Esophagus muscularis mucosa (tissue), 4 donors: Measurements from ENCODE around the gene CASTOR2. TPM values are rescaled to one million over a fixed set of nuclear protein-coding genes. Genes with fewer than 3 reads are reported as not detected.

Experiments used
- DNase-seq: peaks from one replicate; pipeline ENCODE4 v3.0.0-alpha.2; 2017; ENCODE audit errors: extremely low spot score
- H3K27ac ChIP-seq, 4 donors: fragments of 200-600 bp; sonication (generic); replicated peaks in 1 of 4; 1 replicate in 3 of 4; 2 replicates in 1 of 4; pipeline ENCODE4 v1.5.1; 2016 to 2019; ENCODE audit warnings: mild to moderate bottlenecking in 1 of 4
- H3K27me3 ChIP-seq, 4 donors: fragments of 200-600 bp; sonication (generic); one replicate each; pipeline versions ENCODE4 v1.5.1 to v1.6.0; 2016 to 2019
- H3K36me3 ChIP-seq, 4 donors: fragments of 200-600 bp; sonication (generic); one replicate each; pipeline ENCODE4 v1.5.1; 2016 to 2019
- H3K4me1 ChIP-seq, 4 donors: fragments of 200-600 bp; sonication (generic); one replicate each; pipeline ENCODE4 v1.5.1; 2016 to 2019
- H3K4me3 ChIP-seq, 4 donors: fragments of 200-600 bp; sonication (generic); 1 replicate in 2 of 4; 2 replicates in 2 of 4; pipeline ENCODE4 v1.5.1; 2016 to 2019; ENCODE audit warnings: mild to moderate bottlenecking in 4 of 4, moderate library complexity in 1 of 4
- H3K9me3 ChIP-seq, 4 donors: fragments of 200-600 bp; sonication (generic); 1 replicate in 3 of 4; 2 replicates in 1 of 4; pipeline ENCODE4 v1.5.1; 2016 to 2019
- CTCF ChIP-seq, 3 experiments: fragments of 200-600 bp in 2 of 3; fragments of 450-650 bp in 1 of 3; sonication (generic) in 2 of 3; IDR thresholded peaks; one replicate each; pipeline ENCODE4 v1.5.1; 2017 to 2019; ENCODE audit warnings: antibody characterized with exemption in 3 of 3, mild to moderate bottlenecking in 2 of 3, moderate library complexity in 1 of 3
- EP300 ChIP-seq: sonication (generic); formaldehyde crosslinking; IDR thresholded peaks from one replicate; pipeline ENCODE4 v1.6.1; 2017; ENCODE audit warnings: antibody characterized with exemption
- POLR2A ChIP-seq: fragments of 450-650 bp; IDR thresholded peaks from one replicate; pipeline ENCODE4 v1.6.1; 2017; ENCODE audit warnings: antibody characterized with exemption, moderate library complexity, mild to moderate bottlenecking, low read depth
- POLR2AphosphoS5 ChIP-seq, 2 donors: sonication (generic); formaldehyde crosslinking; IDR thresholded peaks; one replicate each; pipeline ENCODE4 v1.6.1; 2017; ENCODE audit warnings: antibody characterized with exemption in 2 of 2
- WGBS: methylation state at CpG from one replicate; pipeline ENCODE4 v1.1.5; 2018; 5-methylcytosine and 5-hydroxymethylcytosine counted together
- intact Hi-C: fragments of 100-400 bp; cut with DNase I; formaldehyde crosslinking; loops from one replicate; pipeline ENCODE4 v1.15.1; 2023
- total RNA-seq, 4 donors: library from RNA; depleted of rRNA; stranded (reverse); fragments of >200 nt; gene quantifications; one replicate each; pipeline versions ENCODE4 v1.1.0 to v1.2.1, GENCODE V29; 2016

The CASTOR2 gene
- total RNA-seq, 4 donors from 2014 or later, result 10.8 to 41.5 (median 27.3) TPM

- H3K4me1 ChIP-seq, result peaks cover 8 to 27% (median 23%) of the 10 kb centered on the region in 4 donors
- no peak overlapping the region for H3K4me3 ChIP-seq
- H3K27me3 ChIP-seq, result no peaks in the 10 kb centered on the region
- no peak overlapping the region for H3K27ac ChIP-seq
- TF ChIP-seq POLR2AphosphoS5 (IDR thresholded peaks at IDR 0.05), result no peak
- no peak for TF ChIP-seq EP300
- no peak for TF ChIP-seq CTCF (IDR thresholded peaks at IDR 0.05)
- TF ChIP-seq POLR2A, result no peak
- DNase-seq, result no peak
- 91% methylated on average over 12 of the region's 12 CpGs for WGBS
- H3K36me3 ChIP-seq, result peaks cover 24 to 86% (median 70%) of the 10 kb centered on the region in 4 donors
- intact Hi-C loops, result no loop called here
- H3K9me3 ChIP-seq, result no peaks in the 10 kb centered on the region
Observed at GRCh38 chr7:75050501-75050900, 86.0 kb downstream of the CASTOR2 start.

GRCh38 chr7:75054744-75055143, 90.2 kb downstream of the CASTOR2 start:
- TF ChIP-seq CTCF (IDR thresholded peaks at IDR 0.05) (no peak), POLR2AphosphoS5 (IDR thresholded peaks at IDR 0.05) (no peak), EP300 (no peak), POLR2A (no peak)
- no peaks in the 10 kb centered on the region for H3K9me3 ChIP-seq
- H3K27ac ChIP-seq, result peak overlapping the region; percentile 61 to 78 (median 70)
- peaks cover 41 to 96% (median 86%) of the 10 kb centered on the region in 4 donors for H3K36me3 ChIP-seq
- no peaks in the 10 kb centered on the region for H3K27me3 ChIP-seq
- H3K4me3 ChIP-seq, result no peak overlapping the region
- no peak for DNase-seq
- WGBS, result 51% methylated on average over 3 of the region's 3 CpGs
- intact Hi-C loops, result no loop called here
- H3K4me1 ChIP-seq, result peaks cover 17 to 35% (median 31%) of the 10 kb centered on the region in 4 donors

- TF ChIP-seq CTCF (IDR thresholded peaks at IDR 0.05) (no peak), EP300 (no peak), POLR2A (no peak), POLR2AphosphoS5 (IDR thresholded peaks at IDR 0.05) (no peak)
- peaks cover 17 to 35% (median 31%) of the 10 kb centered on the region in 4 donors for H3K4me1 ChIP-seq
- WGBS, result 93% methylated on average over 8 of the region's 9 CpGs
- H3K9me3 ChIP-seq, result no peaks in the 10 kb centered on the region
- no peak for DNase-seq
- H3K27me3 ChIP-seq, result no peaks in the 10 kb centered on the region
- no peak overlapping the region for H3K4me3 ChIP-seq
- peaks cover 45 to 96% (median 86%) of the 10 kb centered on the region in 4 donors for H3K36me3 ChIP-seq
- H3K27ac ChIP-seq, result peak overlapping the region; percentile 61 to 78 (median 70)
- intact Hi-C loops, result no loop called here
Observed at GRCh38 chr7:75055155-75055554, 90.7 kb downstream of the CASTOR2 start.

- 46% methylated on average over 13 of the region's 14 CpGs for WGBS
- no peak for TF ChIP-seq EP300
- TF ChIP-seq CTCF (IDR thresholded peaks at IDR 0.05), result no peak
- TF ChIP-seq POLR2A, result no peak
- peak; percentile 33 to 38 for TF ChIP-seq POLR2AphosphoS5 (IDR thresholded peaks at IDR 0.05)
- Histone ChIP-seq H3K36me3 (peaks cover 55 to 98% (median 89%) of the 10 kb centered on the region in 4 donors), H3K4me1 (peaks cover 17 to 35% (median 31%) of the 10 kb centered on the region in 4 donors), H3K9me3 (no peaks in the 10 kb centered on the region), H3K27ac (peak overlapping the region; percentile 61 to 78 (median 70)), H3K4me3 (no peak overlapping the region), H3K27me3 (no peaks in the 10 kb centered on the region)
- intact Hi-C loops, result no loop called here
- no peak for DNase-seq
Observed at GRCh38 chr7:75055830-75056772, 91.6 kb downstream of the CASTOR2 start.
